SU-DHL-6 (cell line): ENCODE measurements around the gene UBE2D2.

ENCODE experiments used
- H2AFZ ChIP-seq: fragments of 200-600 bp; sonication (generic); 2 replicates; pipeline ENCODE4 v1.6.1; 2014; ENCODE audit warnings: low read depth, mild to moderate bottlenecking, moderate library complexity, mixed read lengths, antibody characterized with exemption, low read length; ENCODE audit not compliant: severe bottlenecking
- H3F3A ChIP-seq: fragments of 200-600 bp; shearing (Covaris generic); 2 replicates; pipeline ENCODE4 v1.6.0; 2016; ENCODE audit warnings: antibody characterized with exemption, mild to moderate bottlenecking; ENCODE audit not compliant: insufficient read depth
- H3K27ac ChIP-seq: fragments of 200-600 bp; sonication (generic); 2 replicates; pipeline ENCODE4 v1.5.1; 2016; ENCODE audit warnings: low read depth, mild to moderate bottlenecking, low read length, moderate library complexity, mixed read lengths
- H3K27me3 ChIP-seq: fragments of 200-600 bp; sonication (generic), shearing (Covaris generic); 2 replicates; pipeline ENCODE4 v1.6.0; 2014; ENCODE audit warnings: mild to moderate bottlenecking, low read length
- H3K36me3 ChIP-seq: fragments of 200-600 bp; sonication (generic); 2 replicates; pipeline ENCODE4 v1.6.1; 2014; ENCODE audit warnings: mild to moderate bottlenecking, low read length, mixed read lengths
- H3K4me2 ChIP-seq: fragments of 300-600, 200-600 bp; shearing (Covaris generic), sonication (generic); 2 replicates; pipeline ENCODE4 v1.6.0; 2014; ENCODE audit warnings: low read length, low read depth, mild to moderate bottlenecking; ENCODE audit not compliant: poor library complexity, severe bottlenecking
- H3K4me3 ChIP-seq: fragments of 200-600 bp; sonication (generic); 2 replicates; pipeline ENCODE4 v1.5.1; 2014; ENCODE audit warnings: antibody characterized with exemption, low read length, mild to moderate bottlenecking, mixed read lengths; ENCODE audit not compliant: insufficient read depth, poor library complexity, severe bottlenecking
- H3K79me2 ChIP-seq: fragments of 200-600 bp; sonication (generic); 2 replicates; pipeline ENCODE4 v1.6.1; 2014; ENCODE audit warnings: mild to moderate bottlenecking, low read length, moderate library complexity; ENCODE audit not compliant: insufficient read depth
- H3K9ac ChIP-seq: fragments of 200-600 bp; sonication (generic); 2 replicates; pipeline ENCODE4 v1.7.0; 2014; ENCODE audit warnings: mild to moderate bottlenecking, low read length
- H3K9me2 ChIP-seq: fragments of 200-600 bp; sonication (generic); replicated peaks from 2 replicates; pipeline ENCODE4 v1.6.1; 2014; ENCODE audit warnings: low read length; ENCODE audit not compliant: insufficient read depth
- H3K9me3 ChIP-seq: fragments of 200-600 bp; sonication (generic); 2 replicates; pipeline ENCODE4 v1.6.1; 2014; ENCODE audit warnings: low read length, mixed read lengths; ENCODE audit not compliant: insufficient read depth
- H4K20me1 ChIP-seq: fragments of 200-600 bp; sonication (generic); 2 replicates; pipeline ENCODE4 v1.6.1; 2014; ENCODE audit warnings: low read depth, mild to moderate bottlenecking, antibody characterized with exemption, low read length, moderate library complexity, mixed read lengths
- EZH2phosphoT487 ChIP-seq: fragments of 200-600 bp; sonication (generic), shearing (Covaris generic); conservative IDR thresholded peaks from 2 replicates; pipeline ENCODE4 v1.6.1; 2018; ENCODE audit warnings: mild to moderate bottlenecking, antibody characterized with exemption, low read length, moderate library complexity, mixed read lengths
- TF ChIP-seq, protein P1 (sequence below): fragments of 200-600 bp; sonication (generic); IDR thresholded peaks from one replicate; pipeline ENCODE4 v1.5.1; 2017; ENCODE audit warnings: antibody characterized with exemption, mild to moderate bottlenecking, low read length, moderate library complexity; ENCODE audit not compliant: insufficient read depth, poor library complexity, severe bottlenecking

Gene UBE2D2

DNA sequence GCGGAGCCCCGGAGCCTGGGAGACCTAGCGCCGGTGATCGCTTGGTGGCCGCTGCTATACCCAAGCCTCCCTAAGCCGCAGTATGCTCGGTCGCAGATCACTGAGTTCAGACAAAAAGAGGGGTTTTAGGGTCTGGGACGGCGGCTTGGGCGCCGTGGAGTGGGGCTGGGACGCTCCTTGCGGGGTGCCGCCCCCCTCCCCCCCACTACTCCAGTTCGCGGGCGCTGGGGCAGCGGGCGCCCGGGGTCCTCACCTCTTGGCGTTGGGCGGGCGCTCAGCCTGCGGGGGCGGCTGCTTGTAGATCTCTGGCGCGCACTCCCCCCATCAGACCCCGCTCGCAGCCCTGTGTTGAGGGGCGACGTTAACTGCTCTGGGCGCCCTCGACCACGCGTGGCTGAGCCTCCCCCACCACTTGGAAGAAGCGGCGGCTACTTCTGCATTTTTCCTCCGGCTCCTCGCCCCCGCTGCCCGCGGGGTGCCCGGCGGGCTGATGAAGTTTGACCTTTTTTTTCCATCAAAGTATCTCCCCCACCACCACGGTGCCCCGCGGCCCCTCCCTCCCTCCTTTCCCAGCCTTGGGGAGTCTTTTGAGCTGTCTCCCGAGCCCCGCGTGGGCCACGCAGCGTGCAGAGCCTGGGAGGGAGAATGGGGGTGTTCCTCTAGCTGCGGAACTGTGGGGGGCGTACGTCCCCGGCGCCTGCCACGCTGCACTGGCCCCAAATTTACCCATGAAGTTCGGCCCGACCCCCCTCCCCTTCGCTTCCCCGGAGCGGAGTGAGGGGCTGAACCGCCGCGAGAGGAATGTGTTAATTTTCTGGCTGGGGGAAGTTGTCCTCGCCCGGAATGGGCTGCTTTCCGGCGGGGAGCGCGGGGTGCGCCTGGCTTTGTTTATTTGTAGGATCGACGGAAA, 88.2 kb downstream of the UBE2D2 start:
- peaks cover 23% of the 10 kb centered on the region for H3F3A ChIP-seq
- peak overlapping the region; percentile 75 for H3K4me3 ChIP-seq
- H4K20me1 ChIP-seq = peaks cover 5% of the 10 kb centered on the region; the same call in 1 of the 2 replicates
- peak overlapping the region; percentile 93 for H3K27ac ChIP-seq
- H2AFZ ChIP-seq = no peak overlapping the region
- TF ChIP-seq EZH2phosphoT487 = no peak
- H3K79me2 ChIP-seq = peaks cover 61% of the 10 kb centered on the region
- no peaks in the 10 kb centered on the region for H3K36me3 ChIP-seq
- H3K9ac ChIP-seq = peak overlapping the region; percentile 83
- no peaks in the 10 kb centered on the region for H3K27me3 ChIP-seq
- H3K9me2 ChIP-seq = no peaks in the 10 kb centered on the region
- H3K9me3 ChIP-seq = no peaks in the 10 kb centered on the region
- peak overlapping the region; percentile 88 for H3K4me2 ChIP-seq

DNA sequence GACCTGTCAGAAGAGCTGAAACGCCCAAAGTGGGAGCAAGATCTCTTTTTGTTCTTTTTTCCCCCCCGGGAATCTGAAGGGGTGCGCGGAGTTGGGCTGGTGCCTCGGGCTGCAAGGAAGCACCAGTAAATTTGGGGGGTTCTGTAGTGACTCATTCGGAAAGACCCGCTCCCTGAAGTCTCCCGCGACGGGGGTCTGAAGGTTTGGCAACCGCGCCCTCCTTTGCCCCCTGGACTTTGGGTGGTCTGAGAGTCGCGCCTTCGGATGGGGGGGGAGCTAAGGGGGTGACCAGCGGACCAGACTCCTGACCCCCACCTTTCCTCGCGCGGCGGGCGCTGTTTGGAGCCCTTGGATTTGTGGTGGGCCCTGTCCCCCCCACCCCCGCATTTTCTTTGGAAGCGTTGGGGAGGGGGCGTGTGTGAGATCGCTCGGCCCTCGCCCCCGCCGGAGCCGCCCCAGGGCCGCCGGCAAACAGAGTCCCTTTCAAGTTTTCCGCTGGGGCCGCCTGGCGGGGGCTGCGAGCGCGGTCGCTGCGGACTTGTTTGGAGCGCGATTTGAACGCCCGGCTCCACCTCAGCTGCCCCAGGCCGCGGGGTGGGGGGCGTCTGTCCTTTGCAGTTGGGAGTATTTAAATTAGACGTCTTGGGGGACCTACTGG, 89.0 kb downstream of the UBE2D2 start:
- Histone ChIP-seq H3K27me3 (no peaks in the 10 kb centered on the region), H2AFZ (no peak overlapping the region), H3K4me2 (peak overlapping the region; percentile 88), H3K9me3 (no peaks in the 10 kb centered on the region), H3K9ac (peak overlapping the region; percentile 83), H3F3A (peaks cover 26% of the 10 kb centered on the region), H3K27ac (peak overlapping the region; percentile 93), H3K4me3 (peak overlapping the region; percentile 75), H3K9me2 (no peaks in the 10 kb centered on the region), H3K79me2 (peaks cover 69% of the 10 kb centered on the region), H4K20me1 (peaks cover 5% of the 10 kb centered on the region; the same call in 1 of the 2 replicates), H3K36me3 (no peaks in the 10 kb centered on the region)
- TF ChIP-seq EZH2phosphoT487 = no peak
- TF ChIP-seq, protein P1, sequence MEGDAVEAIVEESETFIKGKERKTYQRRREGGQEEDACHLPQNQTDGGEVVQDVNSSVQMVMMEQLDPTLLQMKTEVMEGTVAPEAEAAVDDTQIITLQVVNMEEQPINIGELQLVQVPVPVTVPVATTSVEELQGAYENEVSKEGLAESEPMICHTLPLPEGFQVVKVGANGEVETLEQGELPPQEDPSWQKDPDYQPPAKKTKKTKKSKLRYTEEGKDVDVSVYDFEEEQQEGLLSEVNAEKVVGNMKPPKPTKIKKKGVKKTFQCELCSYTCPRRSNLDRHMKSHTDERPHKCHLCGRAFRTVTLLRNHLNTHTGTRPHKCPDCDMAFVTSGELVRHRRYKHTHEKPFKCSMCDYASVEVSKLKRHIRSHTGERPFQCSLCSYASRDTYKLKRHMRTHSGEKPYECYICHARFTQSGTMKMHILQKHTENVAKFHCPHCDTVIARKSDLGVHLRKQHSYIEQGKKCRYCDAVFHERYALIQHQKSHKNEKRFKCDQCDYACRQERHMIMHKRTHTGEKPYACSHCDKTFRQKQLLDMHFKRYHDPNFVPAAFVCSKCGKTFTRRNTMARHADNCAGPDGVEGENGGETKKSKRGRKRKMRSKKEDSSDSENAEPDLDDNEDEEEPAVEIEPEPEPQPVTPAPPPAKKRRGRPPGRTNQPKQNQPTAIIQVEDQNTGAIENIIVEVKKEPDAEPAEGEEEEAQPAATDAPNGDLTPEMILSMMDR = peak; percentile 33

DNA sequence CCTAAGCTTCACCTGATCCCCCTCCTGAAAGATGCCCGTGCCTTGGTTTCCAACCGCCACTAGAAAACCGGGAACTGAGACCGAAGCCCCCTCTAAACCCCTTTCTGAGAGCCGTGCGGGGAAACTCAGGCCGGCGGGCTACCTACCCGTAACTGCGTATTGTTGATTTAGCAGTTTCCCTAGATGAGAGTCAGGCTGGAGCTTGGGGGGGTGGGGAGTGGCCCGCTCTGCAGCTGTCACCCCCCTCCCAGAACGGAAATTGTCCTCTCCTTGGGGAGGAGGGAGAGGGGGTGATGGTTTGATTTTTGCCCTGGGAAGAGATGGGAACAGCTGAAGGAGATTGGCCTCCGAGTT, 89.5 kb downstream of the UBE2D2 start:
- TF ChIP-seq EZH2phosphoT487 = no peak
- TF ChIP-seq, protein P1 = no peak
- H2AFZ ChIP-seq = no peak overlapping the region
- peaks cover 74% of the 10 kb centered on the region for H3K79me2 ChIP-seq
- peaks cover 5% of the 10 kb centered on the region; the same call in 1 of the 2 replicates for H4K20me1 ChIP-seq
- no peaks in the 10 kb centered on the region for H3K9me3 ChIP-seq
- H3K9ac ChIP-seq = peak overlapping the region; percentile 83
- no peaks in the 10 kb centered on the region for H3K27me3 ChIP-seq
- no peaks in the 10 kb centered on the region for H3K36me3 ChIP-seq
- H3K4me3 ChIP-seq = peak overlapping the region; percentile 75
- H3K27ac ChIP-seq = peak overlapping the region; percentile 93
- peaks cover 26% of the 10 kb centered on the region for H3F3A ChIP-seq
- no peaks in the 10 kb centered on the region for H3K9me2 ChIP-seq
- peak overlapping the region; percentile 88 for H3K4me2 ChIP-seq
